Fibroblast of peridontal ligament (primary cell): ENCODE results near the gene LMAN2.

ENCODE experiments used
- DNase-seq: peaks from one replicate; pipeline ENCODE4 v3.0.0-alpha.2; 2010; ENCODE audit errors: extremely low read depth

LMAN2 gene

GRCh38 chr5:177327539-177328522, 23.6 kb downstream of the LMAN2 start:
- DNase-seq, result peak; percentile 10

GRCh38 chr5:177325868-177326381, 25.5 kb downstream of the LMAN2 start:
- DNase-seq, result no peak

- no peak for DNase-seq
These were observed 30.6 kb downstream of the LMAN2 start for GRCh38 chr5:177320879-177321278.

GRCh38 chr5:177319913-177320588, 31.4 kb downstream of the LMAN2 start:
- DNase-seq, result no peak

- peak; percentile 84 for DNase-seq
These were observed 33.5 kb downstream of the LMAN2 start for GRCh38 chr5:177317959-177318377.

GRCh38 chr5:177316005-177316404, 35.5 kb downstream of the LMAN2 start:
- DNase-seq, result no peak

GRCh38 chr5:177315411-177315810, 36.1 kb downstream of the LMAN2 start:
- no peak for DNase-seq

GRCh38 chr5:177314376-177315342, 36.8 kb downstream of the LMAN2 start:
- DNase-seq, result no peak

GRCh38 chr5:177313561-177314259, 37.8 kb downstream of the LMAN2 start:
- DNase-seq, result no peak

GRCh38 chr5:177312649-177313181, 38.8 kb downstream of the LMAN2 start:
- peak; percentile 9 for DNase-seq

- peak; percentile 86 for DNase-seq
These were observed 39.5 kb downstream of the LMAN2 start, which contains the start of gene MXD3 for GRCh38 chr5:177311723-177312648. Gene MXD3 (minus strand): TSS chr5:177311898. CDS start chr5:177311830, 68 bp downstream.

GRCh38 chr5:177311392-177311722, 40.1 kb downstream of the LMAN2 start:
- no peak for DNase-seq

- DNase-seq, result no peak
These were observed 40.6 kb downstream of the LMAN2 start for GRCh38 chr5:177310757-177311391.

GRCh38 chr5:177310332-177310731, 41.1 kb downstream of the LMAN2 start:
- no peak for DNase-seq

GRCh38 chr5:177309351-177310191, 41.9 kb downstream of the LMAN2 start:
- peak; percentile 56 for DNase-seq

- DNase-seq, result no peak
These were observed 42.7 kb downstream of the LMAN2 start for GRCh38 chr5:177308740-177309139.

- no peak for DNase-seq
These were observed 43.7 kb downstream of the LMAN2 start for GRCh38 chr5:177307544-177308363.
